Caco-2 (cell line): ENCODE results near the gene BCCIP. TPM values are rescaled to one million over a fixed set of nuclear protein-coding genes. Genes with fewer than 3 reads are reported as not detected.
A peak's percentile ranks its signal among the peaks of the same experiment; 100 is the strongest.

ENCODE experiments used
- BruUV-seq: library from RNA; stranded (reverse); fragments of 400-500 nt; replicated peaks from 2 replicates; lab custom pipeline; 2021; lab: Mats Ljungman, UMichigan
- CTCF ChIA-PET: fragments of 300-600 bp; sonication (Branson Sonifier 250); formaldehyde crosslinking; loops from one replicate; lab custom pipeline; 2022; ENCODE audit warnings: antibody characterized with exemption; lab: Charles Lee
- POLR2A ChIA-PET: fragments of 300-600 bp; sonication (Branson Sonifier 250); formaldehyde crosslinking; loops from one replicate; lab custom pipeline; 2022; ENCODE audit warnings: antibody characterized with exemption; lab: Charles Lee
- DNase-seq, 2 experiments: peaks; one replicate each; pipeline versions ENCODE4 v3.0.0 to v3.0.0-alpha.2; 2020 to 2022
- H3K27me3 ChIP-seq: replicated peaks from 2 replicates; pipeline ENCODE4 v1.6.0; 2011; ENCODE audit warnings: low read length; ENCODE audit not compliant: control insufficient read depth, insufficient read depth
- H3K36me3 ChIP-seq: 2 replicates; pipeline ENCODE4 v1.5.1; 2011; ENCODE audit warnings: low read length; ENCODE audit not compliant: control insufficient read depth, insufficient read depth
- H3K4me1 ChIP-seq: fragments of 250-450 bp; sonication (Bioruptor Pico); 2 replicates; pipeline ENCODE4 v1.5.1; 2020; ENCODE audit warnings: mild to moderate bottlenecking
- H3K4me3 ChIP-seq: 2 replicates; pipeline ENCODE4 v1.5.1; 2011; ENCODE audit warnings: low read depth, mild to moderate bottlenecking, control low read depth, low read length
- H3K9me3 ChIP-seq: fragments of 250-450 bp; sonication (Bioruptor Pico); 2 replicates; pipeline ENCODE4 v1.5.1; 2020; ENCODE audit warnings: mild to moderate bottlenecking, moderate library complexity
- H3K27ac Mint-ChIP-seq: one replicate; pipeline ENCODE4 v1.8.0; 2022; ENCODE audit warnings: mixed read lengths; ENCODE audit not compliant: unreplicated experiment
- H3K27me3 Mint-ChIP-seq: one replicate; pipeline ENCODE4 v1.8.0; 2022; ENCODE audit warnings: mixed read lengths; ENCODE audit not compliant: insufficient read depth, unreplicated experiment
- H3K36me3 Mint-ChIP-seq: one replicate; pipeline ENCODE4 v1.8.0; 2022; ENCODE audit warnings: mild to moderate bottlenecking, mixed read lengths; ENCODE audit not compliant: insufficient read depth, unreplicated experiment
- H3K4me1 Mint-ChIP-seq: one replicate; pipeline ENCODE4 v1.8.0; 2022; ENCODE audit warnings: low read depth, mixed read lengths; ENCODE audit not compliant: unreplicated experiment
- H3K4me3 Mint-ChIP-seq: one replicate; pipeline ENCODE4 v1.8.0; 2022; ENCODE audit warnings: mild to moderate bottlenecking, moderate library complexity, mixed read lengths; ENCODE audit not compliant: unreplicated experiment
- H3K9me3 Mint-ChIP-seq: one replicate; pipeline ENCODE4 v1.8.0; 2022; ENCODE audit warnings: mixed read lengths; ENCODE audit not compliant: unreplicated experiment
- intact Hi-C: fragments of 100-400 bp; cut with micrococcal nuclease; formaldehyde crosslinking; loops from one replicate; pipeline ENCODE4 v1.10.0; 2022; ENCODE audit not compliant: unreplicated experiment
- total RNA-seq: library from RNA; stranded (reverse); gene quantifications from 2 replicates; pipeline ENCODE4 v1.2.3, GENCODE V29; 2022
- TF ChIP-seq, protein P1 (sequence below), 2 experiments: fragments of 200-600 bp in 1 of 2; IDR thresholded peaks; 1 replicate in 1 of 2; 2 replicates in 1 of 2; pipeline versions ENCODE4 v1.5.1 to v1.8.0; 2011 to 2022; ENCODE audit warnings: antibody characterized with exemption in 1 of 2, control low read depth in 1 of 2, inconsistent platforms in 1 of 2, low read depth in 1 of 2, low read length in 1 of 2, mild to moderate bottlenecking in 1 of 2, moderate library complexity in 1 of 2; ENCODE audit not compliant: insufficient read depth in 1 of 2, severe bottlenecking in 1 of 2, unreplicated experiment in 1 of 2

BCCIP gene
- total RNA-seq, 1 experiment from 2014 or later = 91.2 TPM

DNA sequence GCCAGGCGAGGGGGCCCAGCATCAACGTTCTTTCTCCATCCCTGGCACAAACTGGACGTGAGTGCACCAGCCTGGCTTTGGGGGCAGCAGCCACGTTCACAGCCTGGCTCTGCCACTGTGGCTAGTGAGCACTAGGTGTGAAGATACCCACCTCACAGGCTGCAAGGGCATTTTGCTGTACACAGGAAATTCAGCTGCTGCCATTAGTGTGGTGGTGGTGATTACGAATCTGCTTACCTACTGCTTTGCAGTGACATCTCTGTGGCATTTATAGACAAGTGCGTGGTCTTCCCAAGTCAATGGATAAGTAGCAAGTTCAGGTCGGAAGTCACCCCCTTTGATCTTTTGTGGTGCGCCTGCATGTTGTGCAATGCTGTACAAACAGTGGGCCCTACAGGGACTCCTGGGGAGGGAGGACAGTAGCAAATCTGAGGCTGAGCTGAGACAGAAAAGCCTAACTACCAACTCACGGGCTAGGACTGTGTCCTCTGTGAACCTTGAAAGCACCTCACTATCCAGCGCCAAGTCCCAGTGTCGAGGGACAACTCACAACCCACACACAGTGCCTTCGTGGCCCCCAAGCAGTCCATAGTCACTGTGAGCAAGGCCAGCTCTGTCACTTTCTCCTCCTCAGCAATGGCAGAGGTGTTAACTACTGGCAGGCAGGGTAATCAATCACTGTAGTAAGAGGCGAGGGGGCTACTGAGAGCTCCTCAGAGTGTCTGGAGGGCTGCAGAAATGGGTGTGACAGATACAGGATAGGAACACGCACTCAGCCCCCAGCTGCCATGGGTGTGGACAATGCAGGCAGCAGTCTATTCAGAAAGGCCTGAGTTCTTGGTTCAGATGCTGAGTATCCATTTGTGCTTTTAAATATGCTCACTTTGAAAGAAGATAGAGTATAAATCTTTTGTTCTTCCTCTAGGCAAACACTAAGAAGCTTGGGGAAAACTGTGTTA lies 30.7 kb upstream of the BCCIP start:
- no peaks in the 10 kb centered on the region for H3K4me1 ChIP-seq
- no peaks in the 10 kb centered on the region for H3K9me3 Mint-ChIP-seq
- DNase-seq = peak; percentile 37 to 42
- no peaks in the 10 kb centered on the region for H3K27me3 ChIP-seq
- H3K36me3 Mint-ChIP-seq = no peaks in the 10 kb centered on the region
- peaks cover 7% of the 10 kb centered on the region for H3K4me1 Mint-ChIP-seq
- TF ChIP-seq, protein P1, sequence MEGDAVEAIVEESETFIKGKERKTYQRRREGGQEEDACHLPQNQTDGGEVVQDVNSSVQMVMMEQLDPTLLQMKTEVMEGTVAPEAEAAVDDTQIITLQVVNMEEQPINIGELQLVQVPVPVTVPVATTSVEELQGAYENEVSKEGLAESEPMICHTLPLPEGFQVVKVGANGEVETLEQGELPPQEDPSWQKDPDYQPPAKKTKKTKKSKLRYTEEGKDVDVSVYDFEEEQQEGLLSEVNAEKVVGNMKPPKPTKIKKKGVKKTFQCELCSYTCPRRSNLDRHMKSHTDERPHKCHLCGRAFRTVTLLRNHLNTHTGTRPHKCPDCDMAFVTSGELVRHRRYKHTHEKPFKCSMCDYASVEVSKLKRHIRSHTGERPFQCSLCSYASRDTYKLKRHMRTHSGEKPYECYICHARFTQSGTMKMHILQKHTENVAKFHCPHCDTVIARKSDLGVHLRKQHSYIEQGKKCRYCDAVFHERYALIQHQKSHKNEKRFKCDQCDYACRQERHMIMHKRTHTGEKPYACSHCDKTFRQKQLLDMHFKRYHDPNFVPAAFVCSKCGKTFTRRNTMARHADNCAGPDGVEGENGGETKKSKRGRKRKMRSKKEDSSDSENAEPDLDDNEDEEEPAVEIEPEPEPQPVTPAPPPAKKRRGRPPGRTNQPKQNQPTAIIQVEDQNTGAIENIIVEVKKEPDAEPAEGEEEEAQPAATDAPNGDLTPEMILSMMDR (IDR thresholded peaks at IDR 0.05; ENCODE audit: insufficient read depth in 1 of 2, low read depth in 1 of 2, low read length in 1 of 2, severe bottlenecking in 1 of 2, unreplicated experiment in 1 of 2) = no peak
- intact Hi-C loops = no loop called here
- CTCF ChIA-PET = no interaction called here
- H3K27me3 Mint-ChIP-seq = no peaks in the 10 kb centered on the region
- POLR2A ChIA-PET = no interaction called here
- no peak overlapping the region for H3K4me3 ChIP-seq
- H3K36me3 ChIP-seq = peaks cover 2% of the 10 kb centered on the region
- no TSS peak for BruUV-seq
- no peak overlapping the region for H3K27ac Mint-ChIP-seq
- no peak overlapping the region for H3K4me3 Mint-ChIP-seq
- no peaks in the 10 kb centered on the region for H3K9me3 ChIP-seq

DNA sequence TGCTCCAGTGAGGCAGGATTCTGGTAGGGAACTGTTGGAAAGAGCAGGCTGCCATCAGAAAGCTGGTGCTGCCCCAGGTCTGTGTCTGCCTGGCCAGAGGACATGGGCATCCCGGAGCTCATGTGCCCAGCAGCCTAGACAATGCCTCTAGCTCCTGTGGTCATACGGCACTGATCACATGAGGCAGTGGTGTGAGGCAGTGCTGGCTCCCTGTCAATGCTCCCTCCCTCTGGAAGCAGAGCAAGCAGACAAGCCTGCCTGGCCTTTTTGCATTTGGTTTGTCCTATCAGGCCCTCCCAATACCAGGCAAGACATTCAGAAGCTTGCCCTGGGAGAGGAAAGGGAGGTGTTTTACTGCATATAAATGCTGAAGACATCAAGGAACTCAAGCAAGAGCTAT lies 28.2 kb upstream of the BCCIP start:
- Histone ChIP-seq H3K27me3 (no peaks in the 10 kb centered on the region), H3K36me3 (no peaks in the 10 kb centered on the region; the same call in 1 of the 2 replicates), H3K4me1 (no peaks in the 10 kb centered on the region), H3K4me3 (no peak overlapping the region), H3K9me3 (no peaks in the 10 kb centered on the region)
- H3K27ac Mint-ChIP-seq = no peak overlapping the region
- DNase-seq = no peak
- no peaks in the 10 kb centered on the region for H3K9me3 Mint-ChIP-seq
- peaks cover 7% of the 10 kb centered on the region for H3K4me1 Mint-ChIP-seq
- H3K27me3 Mint-ChIP-seq = no peaks in the 10 kb centered on the region
- POLR2A ChIA-PET = no interaction called here
- CTCF ChIA-PET = interaction anchor here (0.5 kb wide), 1 partner anchor 11 kb away, joined by 4 read pairs; no protein-coding TSS in a partner anchor
- TF ChIP-seq, protein P1 (IDR thresholded peaks at IDR 0.05; ENCODE audit: insufficient read depth in 1 of 2, low read depth in 1 of 2, low read length in 1 of 2, severe bottlenecking in 1 of 2, unreplicated experiment in 1 of 2) = no peak
- no TSS peak for BruUV-seq
- H3K36me3 Mint-ChIP-seq = no peaks in the 10 kb centered on the region
- no peak overlapping the region for H3K4me3 Mint-ChIP-seq
- intact Hi-C loops = no loop called here

DNA sequence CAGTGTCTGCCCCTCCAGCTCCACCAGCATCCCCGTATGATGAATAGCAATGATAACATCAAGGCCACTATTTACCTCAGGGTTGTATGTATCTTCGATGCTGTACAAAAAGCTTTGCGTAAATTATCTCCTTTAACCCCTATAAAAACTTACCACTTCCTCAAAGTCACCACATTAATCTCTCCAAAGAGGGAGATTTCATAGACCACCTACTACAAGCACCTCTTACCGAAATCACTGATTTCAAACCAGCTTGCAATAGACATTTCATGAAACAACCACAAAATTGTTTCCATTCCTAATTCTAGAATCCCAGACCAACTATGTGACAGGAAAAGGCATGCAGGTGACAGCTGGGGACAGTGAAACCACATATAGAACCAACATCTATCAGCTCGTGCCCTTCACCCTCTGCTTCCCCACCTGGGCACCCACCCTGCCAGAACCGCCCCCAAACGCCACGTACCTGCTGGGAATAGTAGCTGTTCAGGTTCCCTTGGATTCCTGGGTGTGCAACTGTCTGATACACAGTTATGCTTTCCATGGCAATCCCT lies 27.6 kb upstream of the BCCIP start:
- H3K4me1 ChIP-seq = no peaks in the 10 kb centered on the region
- POLR2A ChIA-PET = no interaction called here
- TF ChIP-seq, protein P1 (IDR thresholded peaks at IDR 0.05; ENCODE audit: insufficient read depth in 1 of 2, low read depth in 1 of 2, low read length in 1 of 2, severe bottlenecking in 1 of 2, unreplicated experiment in 1 of 2) = no peak
- no peaks in the 10 kb centered on the region for H3K27me3 ChIP-seq
- CTCF ChIA-PET = interaction anchor here (0.5 kb wide), 1 partner anchor 11 kb away, joined by 4 read pairs; no protein-coding TSS in a partner anchor
- peaks cover 6% of the 10 kb centered on the region for H3K36me3 Mint-ChIP-seq
- no peak overlapping the region for H3K4me3 Mint-ChIP-seq
- peaks cover 7% of the 10 kb centered on the region for H3K4me1 Mint-ChIP-seq
- H3K27ac Mint-ChIP-seq = no peak overlapping the region
- H3K36me3 ChIP-seq = no peaks in the 10 kb centered on the region; the same call in 1 of the 2 replicates
- no peaks in the 10 kb centered on the region for H3K9me3 ChIP-seq
- BruUV-seq = no TSS peak
- no peak overlapping the region for H3K4me3 ChIP-seq
- intact Hi-C loops = no loop called here
- H3K27me3 Mint-ChIP-seq = no peaks in the 10 kb centered on the region
- no peaks in the 10 kb centered on the region for H3K9me3 Mint-ChIP-seq
- DNase-seq = no peak
